ENCODE results near the gene OPN5. TPM values are rescaled to one million over a fixed set of nuclear protein-coding genes. Genes with fewer than 3 reads are reported as not detected.

Gene OPN5
- total RNA-seq, 2 experiments from 2014 or later = not detected

GRCh38 chr6:47792216-47792733 is 10.4 kb downstream of the OPN5 start:
- Mint-ChIP-seq H3K27me3 (peaks cover 7% of the 10 kb centered on the region), H3K9me3 (no peaks in the 10 kb centered on the region), H3K36me3 (no peaks in the 10 kb centered on the region), H3K27ac (no peak overlapping the region), H3K4me1 (ENCODE audit: low read depth) (peaks cover 1% of the 10 kb centered on the region), H3K4me3 (no peak overlapping the region)
- ChIA-PET CTCF (interaction anchor here (2.0 kb wide), 1 partner anchor 1618 kb away, joined by 5 read pairs; no protein-coding TSS in a partner anchor), POLR2A (no interaction called here)
- DNase-seq = no peak
- intact Hi-C loops (cut with micrococcal nuclease) = no loop called here

GRCh38 chr6:47794577-47795135 is 12.8 kb downstream of the OPN5 start:
- DNase-seq = no peak
- Mint-ChIP-seq H3K27me3 (peaks cover 5% of the 10 kb centered on the region), H3K9me3 (no peaks in the 10 kb centered on the region), H3K27ac (no peak overlapping the region), H3K36me3 (no peaks in the 10 kb centered on the region), H3K4me3 (no peak overlapping the region), H3K4me1 (ENCODE audit: low read depth) (no peaks in the 10 kb centered on the region)
- intact Hi-C loops (cut with micrococcal nuclease) = no loop called here
- CTCF ChIA-PET = interaction anchor here (1.0 kb wide), 1 partner anchor 15 kb away, joined by 4 read pairs; no protein-coding TSS in a partner anchor
- POLR2A ChIA-PET = no interaction called here

DNA sequence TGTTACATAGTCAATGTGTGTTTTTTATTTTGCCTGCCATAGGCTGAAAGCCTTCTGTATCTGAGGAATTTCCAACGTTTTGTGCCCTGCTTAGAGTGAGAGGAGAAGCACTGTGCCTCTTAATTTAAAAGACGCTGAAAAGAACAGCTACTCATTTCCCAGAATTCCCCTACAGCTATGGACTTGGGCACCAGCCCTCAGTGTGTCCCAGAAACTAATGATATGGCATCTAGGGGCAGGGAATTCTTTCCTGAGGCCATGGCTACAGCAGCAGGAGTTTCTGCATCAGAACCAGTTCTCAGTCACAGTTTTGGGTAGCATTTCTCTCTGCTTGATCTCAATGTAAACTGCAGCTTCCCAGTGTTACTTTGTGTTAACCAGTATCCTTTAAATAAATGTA is 20.2 kb downstream of the OPN5 start:
- POLR2A ChIA-PET = no interaction called here
- Mint-ChIP-seq H3K9me3 (no peaks in the 10 kb centered on the region), H3K27ac (no peak overlapping the region), H3K4me3 (no peak overlapping the region), H3K4me1 (ENCODE audit: low read depth) (no peaks in the 10 kb centered on the region), H3K27me3 (peaks cover 18% of the 10 kb centered on the region), H3K36me3 (no peaks in the 10 kb centered on the region)
- CTCF ChIA-PET = interaction anchor here (0.8 to 2.3 kb wide), 2 partner anchors 14 to 170 kb away, joined by 4 to 6 read pairs; no protein-coding TSS in a partner anchor
- DNase-seq = no peak
- intact Hi-C loops (cut with micrococcal nuclease) = no loop called here

- Mint-ChIP-seq H3K4me3 (no peak overlapping the region), H3K4me1 (ENCODE audit: low read depth) (no peaks in the 10 kb centered on the region), H3K27me3 (peaks cover 17% of the 10 kb centered on the region), H3K27ac (no peak overlapping the region), H3K9me3 (no peaks in the 10 kb centered on the region), H3K36me3 (no peaks in the 10 kb centered on the region)
- POLR2A ChIA-PET = no interaction called here
- CTCF ChIA-PET = interaction anchor here (1.3 kb wide), 1 partner anchor 17 kb away, joined by 3 read pairs; no protein-coding TSS in a partner anchor
- intact Hi-C loops (cut with micrococcal nuclease) = no loop called here
- no peak for DNase-seq
Measured at GRCh38 chr6:47804821-47805220, 23.0 kb downstream of the OPN5 start.

- POLR2A ChIA-PET = no interaction called here
Measured at GRCh38 chr6:47809873-47810272, 28.0 kb downstream of the OPN5 start.

GRCh38 chr6:47810885-47811284 is 29.1 kb downstream of the OPN5 start:
- Mint-ChIP-seq H3K36me3 (no peaks in the 10 kb centered on the region), H3K27ac (no peak overlapping the region), H3K9me3 (no peaks in the 10 kb centered on the region), H3K27me3 (peaks cover 11% of the 10 kb centered on the region), H3K4me3 (no peak overlapping the region), H3K4me1 (ENCODE audit: low read depth) (no peaks in the 10 kb centered on the region)
- ChIA-PET CTCF (interaction anchor here (0.6 kb wide), 1 partner anchor 36 kb away, joined by 3 read pairs; no protein-coding TSS in a partner anchor), POLR2A (no interaction called here)
- no peak for DNase-seq
- intact Hi-C loops (cut with micrococcal nuclease) = no loop called here

More at GRCh38 chr6:47809873-47810272, 28.0 kb downstream of the OPN5 start:
- Mint-ChIP-seq H3K36me3 (no peaks in the 10 kb centered on the region), H3K4me1 (ENCODE audit: low read depth) (no peaks in the 10 kb centered on the region), H3K9me3 (no peaks in the 10 kb centered on the region), H3K27ac (no peak overlapping the region), H3K27me3 (peaks cover 11% of the 10 kb centered on the region), H3K4me3 (no peak overlapping the region)
- intact Hi-C loops (cut with micrococcal nuclease) = no loop called here
- no peak for DNase-seq
- CTCF ChIA-PET = no interaction called here

DNA sequence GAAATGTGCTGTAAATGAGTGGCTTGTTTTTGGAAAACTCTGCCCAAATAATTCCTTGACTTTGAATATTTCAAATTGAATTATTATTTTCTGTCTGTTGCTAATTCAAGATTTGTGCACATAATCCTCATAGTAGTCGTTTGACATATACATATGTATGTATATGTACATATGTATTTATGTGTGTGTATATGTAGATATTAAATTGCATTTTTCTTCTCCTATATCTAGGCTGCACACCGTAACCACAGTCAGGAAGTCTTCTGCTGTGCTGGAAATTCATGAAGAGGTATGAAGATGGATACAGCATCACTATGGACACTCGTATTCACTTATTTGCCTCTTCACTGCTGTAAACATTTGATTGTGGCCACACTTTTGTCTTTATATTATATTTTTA is 29.6 kb downstream of the OPN5 start:
- no peaks in the 10 kb centered on the region for H3K36me3 Mint-ChIP-seq
- H3K4me1 Mint-ChIP-seq (ENCODE audit: low read depth) = no peaks in the 10 kb centered on the region
- no peaks in the 10 kb centered on the region for H3K9me3 Mint-ChIP-seq
- CTCF ChIA-PET = no interaction called here
- intact Hi-C loops (cut with micrococcal nuclease) = no loop called here
- POLR2A ChIA-PET = no interaction called here
- no peak for DNase-seq
- H3K4me3 Mint-ChIP-seq = no peak overlapping the region
- H3K27ac Mint-ChIP-seq = no peak overlapping the region
- H3K27me3 Mint-ChIP-seq = peaks cover 12% of the 10 kb centered on the region

DNA sequence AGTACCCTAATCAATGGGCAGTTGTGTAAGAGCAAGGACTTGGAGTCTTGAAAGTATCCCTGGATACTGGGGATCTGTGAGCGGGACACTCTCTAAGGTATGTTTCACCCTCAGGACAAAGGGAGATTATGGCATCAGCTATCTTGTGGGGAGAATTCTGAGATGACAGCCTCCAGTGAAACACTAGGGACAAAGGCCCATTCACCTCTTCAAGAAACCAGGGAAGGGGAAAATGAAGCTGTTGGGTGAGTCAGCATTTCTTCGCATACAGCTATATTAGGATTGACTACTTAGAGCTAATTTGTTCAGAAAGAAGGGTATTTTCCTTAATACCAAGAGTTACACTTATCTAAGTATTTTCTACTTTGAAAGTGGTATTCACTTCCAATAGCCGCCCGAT is 35.9 kb downstream of the OPN5 start:
- H3K36me3 Mint-ChIP-seq = no peaks in the 10 kb centered on the region
- H3K9me3 Mint-ChIP-seq = no peaks in the 10 kb centered on the region
- H3K4me1 Mint-ChIP-seq (ENCODE audit: low read depth) = no peaks in the 10 kb centered on the region
- peaks cover 17% of the 10 kb centered on the region for H3K27me3 Mint-ChIP-seq
- no peak for DNase-seq
- no peak overlapping the region for H3K4me3 Mint-ChIP-seq
- POLR2A ChIA-PET = interaction anchor here (1.2 kb wide), 1 partner anchor 186 kb away, joined by 4 read pairs; no protein-coding TSS in a partner anchor
- no peak overlapping the region for H3K27ac Mint-ChIP-seq
- intact Hi-C loops (cut with micrococcal nuclease) = no loop called here
- CTCF ChIA-PET = interaction anchor here (1.1 kb wide), 1 partner anchor 27 kb away, joined by 3 read pairs; no protein-coding TSS in a partner anchor

DNA sequence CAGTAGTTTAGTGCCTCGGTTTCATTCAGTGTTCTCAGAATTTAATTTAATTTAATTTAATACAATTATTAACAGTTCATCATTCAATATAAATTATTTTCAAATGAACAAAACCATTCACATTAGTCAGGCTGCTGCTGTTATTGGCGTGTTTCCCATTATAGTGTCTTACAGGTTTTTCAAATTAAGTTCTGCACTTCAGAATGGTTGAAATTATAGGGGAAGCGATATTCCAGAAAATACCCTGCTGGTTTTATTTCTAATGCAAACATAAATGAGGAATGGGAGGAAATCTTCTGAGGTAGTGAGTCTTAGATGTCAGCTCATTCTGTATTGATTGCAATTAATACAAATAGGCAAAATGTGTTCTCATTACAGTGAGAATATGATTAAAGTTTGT is 37.6 kb downstream of the OPN5 start:
- intact Hi-C loops (cut with micrococcal nuclease) = no loop called here
- Mint-ChIP-seq H3K27me3 (peaks cover 18% of the 10 kb centered on the region), H3K4me1 (ENCODE audit: low read depth) (no peaks in the 10 kb centered on the region), H3K36me3 (no peaks in the 10 kb centered on the region), H3K9me3 (no peaks in the 10 kb centered on the region), H3K27ac (no peak overlapping the region), H3K4me3 (no peak overlapping the region)
- DNase-seq = no peak
- ChIA-PET CTCF (interaction anchor here (0.6 kb wide), 1 partner anchor 1390 kb away, joined by 3 read pairs; no protein-coding TSS in a partner anchor), POLR2A (no interaction called here)

DNA sequence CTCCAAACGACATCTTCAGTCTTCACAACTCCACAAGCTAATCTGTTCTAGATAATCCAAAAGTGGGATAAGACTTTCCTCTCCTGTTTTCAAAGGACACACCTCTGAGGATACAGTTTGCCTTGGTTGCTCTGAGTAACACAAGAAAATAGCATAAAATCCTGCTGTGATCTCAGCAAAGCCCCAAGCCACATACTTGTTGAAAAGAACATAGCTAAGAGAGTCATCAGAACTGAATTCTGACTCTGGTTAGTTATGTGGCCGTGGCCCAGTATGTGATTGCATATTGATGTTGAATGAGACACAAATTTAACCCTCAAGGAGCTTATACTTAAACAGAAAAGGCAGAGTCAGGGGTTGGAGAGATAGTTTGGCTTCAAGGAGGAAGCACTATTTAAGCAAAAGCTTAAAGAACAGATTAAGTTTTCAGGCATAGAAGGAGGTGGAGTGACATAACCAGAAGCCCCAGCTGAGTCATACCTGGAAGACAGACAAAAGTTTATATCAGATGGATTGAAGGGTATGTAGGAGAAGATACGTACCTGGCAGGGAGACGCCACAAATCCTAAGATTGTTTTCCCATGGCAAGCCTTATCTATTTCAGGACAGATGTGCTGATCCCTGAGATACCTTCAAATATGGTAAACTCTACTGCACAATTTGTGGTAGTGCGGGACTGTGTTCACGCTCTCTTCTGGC is 41.2 kb downstream of the OPN5 start:
- no peak overlapping the region for H3K27ac Mint-ChIP-seq
- ChIA-PET POLR2A (no interaction called here), CTCF (no interaction called here)
- intact Hi-C loops (cut with micrococcal nuclease) = no loop called here
- no peak overlapping the region for H3K4me3 Mint-ChIP-seq
- no peaks in the 10 kb centered on the region for H3K9me3 Mint-ChIP-seq
- no peaks in the 10 kb centered on the region for H3K36me3 Mint-ChIP-seq
- no peaks in the 10 kb centered on the region for H3K4me1 Mint-ChIP-seq (ENCODE audit: low read depth)
- DNase-seq = no peak
- peaks cover 10% of the 10 kb centered on the region for H3K27me3 Mint-ChIP-seq

DNA sequence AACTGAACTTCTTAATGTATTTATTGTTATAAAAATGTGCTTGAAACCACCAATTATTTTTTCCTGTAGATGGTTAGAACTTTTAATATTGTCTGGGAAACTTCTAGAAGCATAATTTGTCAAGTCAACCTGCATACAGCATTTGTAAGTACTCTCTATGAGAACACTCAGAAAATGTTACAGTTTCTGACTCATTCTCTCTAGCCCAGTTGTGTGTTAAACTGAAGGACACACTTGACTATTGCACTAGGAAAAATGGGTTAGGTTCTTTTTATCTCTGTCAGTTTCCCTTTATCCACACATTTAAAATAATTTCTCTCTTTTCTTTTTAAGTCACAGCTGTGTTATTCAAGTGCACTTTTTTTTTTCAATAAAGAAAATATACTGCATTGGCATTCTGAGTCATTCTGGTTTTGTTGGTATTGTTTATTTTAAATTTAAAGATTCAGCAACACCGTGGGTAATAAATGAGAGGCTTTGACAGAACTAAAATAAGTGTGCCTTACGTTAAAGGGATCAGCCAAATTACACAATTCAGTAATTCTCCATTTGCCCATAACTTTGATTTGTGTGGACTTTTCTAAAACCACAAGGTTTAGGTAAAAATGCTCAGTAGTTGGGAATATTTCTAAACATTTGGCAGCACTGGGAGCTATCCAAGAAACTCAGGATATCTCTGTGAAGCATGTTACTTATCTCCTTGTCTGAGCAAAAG is 50.7 kb downstream of the OPN5 start:
- H3K9me3 Mint-ChIP-seq = no peaks in the 10 kb centered on the region
- DNase-seq = no peak
- CTCF ChIA-PET = no interaction called here
- H3K27me3 Mint-ChIP-seq = no peaks in the 10 kb centered on the region
- no peaks in the 10 kb centered on the region for H3K36me3 Mint-ChIP-seq
- no peak overlapping the region for H3K27ac Mint-ChIP-seq
- POLR2A ChIA-PET = no interaction called here
- H3K4me3 Mint-ChIP-seq = no peak overlapping the region
- intact Hi-C loops (cut with micrococcal nuclease) = no loop called here
- no peaks in the 10 kb centered on the region for H3K4me1 Mint-ChIP-seq (ENCODE audit: low read depth)

DNA sequence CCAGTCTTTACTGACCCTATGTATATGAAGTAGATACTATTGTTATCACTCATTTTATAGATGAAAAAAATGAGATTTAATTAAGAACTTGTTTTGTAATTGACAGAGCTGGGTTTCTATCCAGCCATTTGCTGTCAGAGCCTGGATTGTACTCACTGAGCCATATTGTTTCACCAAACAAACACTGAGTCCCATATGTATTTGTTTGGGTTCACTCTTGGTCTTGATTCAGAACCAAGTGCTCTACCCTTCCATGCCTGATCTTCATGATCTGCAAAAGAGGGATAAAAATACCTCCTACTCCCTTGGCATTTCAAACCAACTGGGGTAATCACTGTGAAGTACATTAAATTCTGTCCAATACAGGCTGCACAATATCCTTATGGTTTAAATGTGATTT is 52.4 kb downstream of the OPN5 start:
- Mint-ChIP-seq H3K27me3 (no peaks in the 10 kb centered on the region), H3K36me3 (no peaks in the 10 kb centered on the region), H3K4me1 (ENCODE audit: low read depth) (no peaks in the 10 kb centered on the region), H3K4me3 (no peak overlapping the region), H3K27ac (no peak overlapping the region), H3K9me3 (no peaks in the 10 kb centered on the region)
- intact Hi-C loops (cut with micrococcal nuclease) = no loop called here
- DNase-seq = no peak
- POLR2A ChIA-PET = no interaction called here
- CTCF ChIA-PET = no interaction called here
